ENCODE data around the gene OSBPL3.

DNA sequence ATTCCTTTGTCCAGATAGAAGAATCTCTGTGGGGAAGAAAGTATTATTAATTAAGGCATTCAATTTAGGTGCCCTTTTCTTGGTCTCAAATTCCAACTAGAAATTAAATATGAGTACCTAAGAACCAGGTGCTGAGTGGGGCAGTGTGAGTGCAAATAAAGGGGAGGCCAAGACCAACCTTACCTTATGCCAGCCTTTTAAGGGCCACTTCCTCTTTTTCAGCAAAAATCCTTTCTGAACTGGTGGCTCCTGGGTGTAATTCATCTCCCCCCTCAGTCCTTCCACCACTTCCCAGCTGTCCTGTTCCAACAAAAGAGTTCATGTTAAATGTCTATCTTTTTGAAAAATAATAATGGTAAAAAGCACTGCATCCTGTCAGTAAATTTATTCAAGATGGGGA, 108.2 kb downstream of the OSBPL3 start:
- TF ChIP-seq EZH2phosphoT487 (IDR thresholded peaks at IDR 0.05; ENCODE audit: insufficient read depth, low read depth) (no peak), EZH2 (IDR thresholded peaks at IDR 0.05; ENCODE audit: insufficient read depth, poor library complexity, severe bottlenecking) (no peak)

All from GM23248 (cell line).